ENCODE results near the gene DEK.
"Not testable (repeated sequence)": the region's sequence is repeated elsewhere in the genome, so short reads cannot be mapped to it uniquely, and the experiment has no call there.

Gene DEK

DNA sequence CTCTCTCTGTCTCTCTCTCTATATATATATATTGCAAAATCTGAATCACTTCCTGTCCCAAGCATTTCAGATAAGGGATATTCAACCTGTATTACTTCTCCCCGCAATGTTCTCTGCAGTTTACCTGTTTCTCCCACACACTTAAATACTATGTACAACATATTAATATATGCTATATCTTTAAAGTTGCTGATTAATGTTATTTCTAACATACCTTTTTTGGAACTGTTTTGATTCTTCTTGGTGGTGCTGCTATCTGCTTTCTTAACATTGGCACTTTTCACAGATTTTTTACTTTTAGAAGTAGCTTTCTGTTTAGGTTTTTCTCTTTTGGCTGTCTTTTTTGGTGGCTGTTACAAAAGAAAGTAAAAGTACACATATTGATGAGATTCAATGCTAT is 27.2 kb downstream of the DEK start:
- no peak for DNase-seq

DNA sequence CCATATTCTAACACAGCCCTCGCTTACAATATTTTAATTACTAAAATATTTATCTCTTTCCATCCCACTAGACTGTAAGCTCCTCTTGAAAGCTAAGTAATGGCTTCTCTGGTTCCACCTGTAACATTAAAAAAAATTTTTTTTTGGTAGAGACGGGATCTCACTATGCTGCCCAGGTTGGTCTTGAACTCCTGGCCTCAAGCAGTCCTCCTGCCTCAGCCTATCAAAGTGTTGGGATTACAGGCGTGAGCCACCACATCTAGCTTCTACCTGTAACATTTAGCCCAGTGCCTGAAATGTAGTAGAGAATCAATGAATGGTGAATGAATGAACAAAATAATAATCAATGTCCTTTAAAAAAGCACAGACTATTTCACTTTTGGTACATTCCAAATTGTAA is 28.8 kb downstream of the DEK start:
- no peak for DNase-seq

DNA sequence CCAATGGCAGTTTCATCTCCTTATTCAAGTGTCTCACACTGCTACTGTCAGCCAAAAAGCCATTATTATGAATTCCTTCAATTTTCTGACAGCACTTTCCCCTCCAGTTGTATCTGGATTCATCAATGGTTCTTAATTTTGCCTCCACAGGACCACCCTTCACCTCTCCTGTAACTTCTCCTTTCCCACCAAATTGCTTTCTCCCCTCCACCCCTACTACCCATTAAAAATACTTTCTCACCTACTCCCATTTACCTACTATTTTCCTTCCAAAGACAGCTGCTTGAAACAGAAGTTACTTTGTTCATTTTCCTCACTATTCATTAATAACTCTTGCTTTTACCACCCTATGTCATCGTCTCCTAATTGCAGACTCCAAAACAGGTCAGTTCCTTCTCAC is 29.8 kb downstream of the DEK start:
- no peak for DNase-seq

DNA sequence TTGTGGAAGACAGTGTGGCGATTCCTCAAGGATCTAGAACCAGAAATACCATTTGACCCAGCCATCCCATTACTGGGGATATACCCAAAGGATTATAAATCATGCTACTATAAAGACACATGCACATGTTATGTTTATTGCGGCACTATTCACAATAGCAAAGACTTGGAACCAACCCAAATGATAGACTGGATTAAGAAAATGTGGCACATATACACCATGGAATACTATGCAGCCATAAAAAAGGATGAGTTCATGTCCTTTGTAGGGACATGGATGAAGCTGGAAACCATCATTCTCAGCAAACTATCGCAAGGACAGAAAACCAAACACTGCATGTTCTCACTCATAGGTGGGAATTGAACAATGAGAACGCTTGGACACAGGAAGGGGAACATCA is 30.6 kb downstream of the DEK start:
- not testable (repeated sequence) for DNase-seq

DNA sequence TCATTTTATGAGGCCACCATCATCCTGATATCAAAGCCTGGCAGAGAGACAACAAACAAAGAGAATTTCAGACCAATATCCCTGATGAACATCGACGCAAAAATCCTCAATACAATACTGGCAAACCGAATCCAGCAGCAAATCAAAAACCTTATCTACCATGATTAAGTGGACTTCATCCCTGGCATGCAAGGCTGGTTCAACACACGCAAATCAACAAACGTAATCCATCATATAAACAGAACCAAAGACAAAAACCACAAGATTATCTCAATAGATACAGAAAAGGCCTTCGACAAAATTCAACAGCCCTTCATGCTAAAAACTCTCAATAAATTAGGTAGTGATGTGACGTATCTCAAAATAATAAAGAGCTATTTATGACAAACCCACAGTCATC is 32.5 kb downstream of the DEK start:
- DNase-seq: not testable (repeated sequence)

DNA sequence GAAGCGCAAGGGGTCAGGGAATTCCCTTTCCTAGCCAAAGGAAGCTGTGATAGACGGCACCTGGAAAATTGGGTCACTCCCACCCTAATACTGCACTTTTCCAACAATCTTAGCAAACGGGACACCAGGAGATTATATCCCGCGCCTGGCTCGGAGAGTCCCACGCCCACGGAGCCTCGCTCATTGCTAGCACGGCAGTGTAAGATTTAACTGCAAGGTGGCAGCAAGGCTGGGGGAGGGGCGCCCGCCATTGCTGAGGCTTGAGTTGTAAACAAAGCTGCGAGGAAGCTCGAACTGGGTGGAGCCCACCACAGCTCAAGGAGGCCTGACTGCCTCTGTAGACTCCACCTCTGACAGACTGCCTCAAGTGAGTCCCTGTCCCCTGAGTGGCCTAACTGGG is 35.7 kb downstream of the DEK start:
- DNase-seq: not testable (repeated sequence)

DNA sequence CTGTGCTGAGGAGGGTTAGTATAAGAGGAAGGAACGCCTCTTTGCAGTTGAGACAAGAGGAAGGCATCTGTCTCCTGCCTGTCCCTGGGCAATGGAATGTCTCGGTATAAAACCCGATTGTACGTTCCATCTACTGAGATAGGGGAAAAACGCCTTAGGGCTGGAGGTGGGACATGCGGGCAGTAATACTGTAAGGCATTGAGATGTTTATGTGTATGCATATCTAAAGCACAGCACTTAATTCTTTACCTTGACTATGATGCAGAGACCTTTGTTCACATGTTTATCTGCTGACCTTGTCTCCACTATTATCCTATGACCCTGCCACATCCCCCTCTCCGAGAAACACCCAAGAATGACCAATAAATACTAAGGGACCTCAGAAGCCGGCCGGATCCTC is 37.2 kb downstream of the DEK start:
- DNase-seq: not testable (repeated sequence)

DNA sequence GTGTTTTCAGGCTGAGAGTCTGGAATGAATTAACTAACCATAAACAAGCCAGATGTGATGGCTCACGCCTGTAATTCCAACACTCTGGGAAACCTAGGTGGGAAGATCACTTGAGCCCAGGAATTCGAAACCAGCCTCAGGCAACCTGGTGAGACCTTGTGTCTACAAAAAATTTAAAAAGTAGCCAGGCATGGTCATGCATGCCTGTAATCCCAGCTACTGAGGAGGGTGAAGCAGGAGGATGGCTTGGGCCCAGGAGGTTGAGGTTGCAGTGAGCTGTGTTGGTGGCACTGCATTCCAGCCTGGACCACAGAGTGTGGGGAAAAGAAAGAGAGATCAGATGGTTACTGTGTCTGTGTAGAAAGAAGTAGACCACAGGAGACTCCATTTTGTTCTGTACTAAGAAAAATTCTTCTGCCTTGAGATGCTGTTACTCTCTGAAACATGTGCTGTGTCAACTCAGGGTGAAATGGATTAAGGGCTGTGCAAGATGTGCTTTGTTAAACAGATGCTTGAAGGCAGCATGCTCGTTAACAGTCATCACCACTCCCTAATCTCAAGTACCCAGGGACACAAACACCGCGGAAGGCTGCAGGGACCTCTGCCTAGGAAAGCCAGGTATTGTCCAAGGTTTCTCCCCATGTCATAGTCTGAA is 37.8 kb downstream of the DEK start:
- DNase-seq: not testable (repeated sequence)

DNA sequence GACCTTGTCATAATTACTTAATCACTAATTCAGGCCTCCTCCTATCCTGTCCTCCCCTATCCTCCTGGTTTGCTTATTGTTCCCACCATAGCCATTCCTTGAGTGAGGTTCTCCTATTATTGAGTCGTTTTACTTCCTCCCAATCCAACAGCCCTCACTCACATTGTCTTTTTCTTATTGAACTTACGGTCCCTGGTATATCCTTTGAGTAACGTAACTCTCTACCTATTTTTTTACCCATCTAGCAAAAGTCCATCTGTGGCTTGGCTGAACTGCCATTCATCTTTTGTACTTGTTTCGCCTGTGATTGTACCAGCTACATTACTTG is 43.1 kb downstream of the DEK start:
- DNase-seq: no peak

DNA sequence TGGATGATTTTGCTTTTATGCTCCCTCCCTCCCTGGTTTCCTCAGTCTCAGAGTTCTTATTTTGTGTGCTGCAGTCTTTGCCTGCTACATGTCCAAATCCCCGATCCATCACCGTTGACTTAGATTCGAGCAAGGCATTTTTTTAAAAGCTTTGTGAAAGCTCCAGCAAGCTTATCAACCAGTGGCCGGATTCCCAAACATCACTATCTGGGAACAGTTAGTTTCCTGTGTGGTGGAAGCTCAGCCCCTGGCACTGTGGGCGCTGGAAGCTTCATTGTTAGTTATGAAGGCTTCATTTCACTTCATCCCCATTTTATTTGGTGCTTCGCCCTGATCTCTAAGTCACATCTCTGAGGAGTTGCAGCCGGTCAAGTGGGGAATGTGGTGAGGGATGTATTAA is 44.7 kb downstream of the DEK start:
- no peak for DNase-seq

DNA sequence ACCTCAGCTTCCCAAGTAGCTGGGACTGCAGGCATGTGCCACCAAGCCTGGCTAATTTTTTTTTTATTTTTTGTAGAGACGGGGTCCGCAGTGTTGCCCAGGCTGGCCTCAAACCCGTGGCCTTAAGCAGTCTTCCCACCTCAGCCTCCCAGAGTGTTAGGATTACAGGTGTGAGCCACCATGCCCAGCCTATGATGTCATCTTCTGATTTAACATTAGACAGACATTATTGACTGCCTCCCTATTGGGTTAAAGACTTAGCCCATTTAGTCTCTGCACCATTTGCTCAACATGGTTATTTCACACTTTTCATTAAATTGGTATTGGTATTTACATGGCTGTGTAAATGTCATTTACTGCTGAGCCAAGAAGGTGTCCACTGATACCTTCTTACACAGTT is 46.1 kb downstream of the DEK start:
- no peak for DNase-seq

DNA sequence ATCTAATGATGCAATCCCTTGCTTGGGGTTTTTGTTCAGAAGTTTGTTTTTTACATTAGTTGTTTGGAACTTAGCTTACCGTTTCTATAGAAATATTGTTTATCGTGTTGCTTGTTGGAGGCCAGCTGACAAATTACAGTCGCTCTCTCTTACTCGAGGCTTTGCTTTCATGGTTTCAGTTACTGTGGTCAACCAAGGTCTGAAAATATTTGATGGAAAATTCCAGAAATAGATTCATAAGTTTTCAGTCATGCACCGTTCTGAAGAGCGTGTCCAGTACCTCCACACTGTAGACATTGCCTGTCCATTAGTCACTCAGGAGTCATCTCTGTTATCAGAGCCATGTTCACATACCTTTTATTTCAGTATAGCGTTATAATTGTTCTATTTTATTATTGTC is 47.9 kb downstream of the DEK start:
- DNase-seq: no peak

DNA sequence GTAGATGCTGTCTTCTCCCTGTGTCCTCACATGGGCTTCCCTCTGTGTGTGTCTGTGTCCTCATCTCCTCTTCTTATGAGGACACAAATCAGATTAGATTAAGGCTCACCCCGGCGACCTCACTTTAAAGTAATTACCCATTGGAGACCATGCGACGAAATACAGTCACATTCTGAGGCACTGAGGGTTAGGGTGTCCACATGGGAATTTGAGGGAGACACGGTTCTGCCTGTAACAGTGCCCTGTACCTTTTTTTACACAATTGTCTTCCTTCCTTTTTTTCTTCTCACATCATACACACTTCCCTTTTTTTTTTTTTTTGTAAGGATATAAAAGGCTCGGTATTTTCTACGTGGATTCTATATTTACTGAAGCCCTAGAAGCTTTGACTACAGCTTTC is 48.9 kb downstream of the DEK start:
- no peak for DNase-seq

DNA sequence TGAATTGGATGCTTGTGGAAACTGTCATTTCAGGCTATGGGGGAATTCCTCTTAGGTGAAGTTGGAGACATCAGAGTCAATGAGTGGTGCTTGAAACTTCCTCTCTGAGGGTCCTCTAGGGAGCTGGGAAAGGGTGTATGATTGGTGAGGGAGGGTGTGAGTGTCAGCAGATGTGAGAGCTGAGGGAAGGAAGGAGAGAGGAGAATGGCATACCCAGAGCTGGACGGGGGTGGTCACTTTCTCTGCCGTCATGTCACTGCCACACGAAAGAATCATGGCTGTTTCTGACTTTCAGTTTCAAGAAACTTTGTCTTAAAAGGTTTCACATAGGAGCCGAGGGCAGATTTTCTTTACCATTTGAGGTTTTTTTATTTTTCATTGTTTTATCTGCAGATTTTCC is 50.3 kb downstream of the DEK start:
- peak in 1 of 5 donors; percentile 7 for DNase-seq

DNA sequence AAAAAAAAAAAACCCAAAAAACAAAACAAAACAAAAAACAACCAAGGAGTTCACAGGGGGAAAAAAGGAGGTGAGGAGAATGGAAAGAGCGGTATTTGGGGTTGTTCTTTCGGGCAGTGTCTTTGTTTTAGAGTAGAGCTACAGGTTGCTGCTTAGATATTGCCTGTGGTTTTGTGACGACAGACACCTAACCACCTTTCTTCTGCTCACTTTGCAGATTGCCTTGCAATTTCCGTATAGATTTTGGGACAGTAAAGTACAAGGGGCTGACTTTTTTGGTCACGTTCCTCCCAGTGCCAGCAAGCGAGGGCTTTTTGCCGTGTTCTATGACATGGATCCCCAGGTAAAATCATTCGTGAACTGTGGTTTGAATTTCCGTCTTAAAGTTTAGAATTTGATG is 50.9 kb downstream of the DEK start:
- DNase-seq: peak in 1 of 5 donors; percentile 3

DNA sequence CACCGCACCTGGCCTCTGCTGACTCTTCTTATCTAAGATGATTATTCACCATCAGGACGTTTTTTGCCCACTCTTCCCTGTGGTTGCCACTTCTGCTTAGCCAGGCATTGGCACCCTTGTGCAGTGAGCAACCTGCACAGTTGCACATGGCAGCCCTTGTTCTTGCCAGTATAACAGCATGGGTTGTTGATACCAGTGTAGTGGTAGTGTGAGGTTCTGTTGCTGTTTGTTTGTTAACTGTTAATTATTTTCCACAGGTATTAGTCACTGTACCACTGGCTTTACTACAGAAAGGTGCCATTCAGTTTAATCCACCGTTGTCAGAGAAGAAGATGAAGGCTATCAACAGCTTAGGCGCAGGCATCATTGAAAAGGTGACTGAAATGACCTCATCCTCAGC is 52.1 kb downstream of the DEK start:
- DNase-seq: no peak

DNA sequence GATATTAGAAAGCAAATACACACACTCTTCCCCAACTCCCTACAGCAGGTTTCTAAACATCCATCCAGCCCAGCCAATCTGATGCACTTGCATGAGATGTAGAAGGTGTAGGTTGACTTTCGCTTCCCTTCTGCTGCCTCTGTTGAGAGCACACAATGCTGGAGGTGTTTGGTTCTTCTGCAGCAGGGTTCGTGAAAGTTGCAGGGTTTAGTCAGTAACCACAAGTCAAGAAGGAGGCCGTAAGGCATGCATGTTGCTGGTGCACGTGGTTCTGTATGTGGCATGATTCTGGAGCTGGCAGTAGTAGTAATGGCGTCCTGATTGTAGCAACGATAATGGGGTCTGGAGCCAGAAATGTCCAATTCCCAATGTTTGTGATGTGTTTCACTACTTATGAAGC is 53.0 kb downstream of the DEK start:
- peak in 1 of 5 donors; percentile 58 for DNase-seq

DNA sequence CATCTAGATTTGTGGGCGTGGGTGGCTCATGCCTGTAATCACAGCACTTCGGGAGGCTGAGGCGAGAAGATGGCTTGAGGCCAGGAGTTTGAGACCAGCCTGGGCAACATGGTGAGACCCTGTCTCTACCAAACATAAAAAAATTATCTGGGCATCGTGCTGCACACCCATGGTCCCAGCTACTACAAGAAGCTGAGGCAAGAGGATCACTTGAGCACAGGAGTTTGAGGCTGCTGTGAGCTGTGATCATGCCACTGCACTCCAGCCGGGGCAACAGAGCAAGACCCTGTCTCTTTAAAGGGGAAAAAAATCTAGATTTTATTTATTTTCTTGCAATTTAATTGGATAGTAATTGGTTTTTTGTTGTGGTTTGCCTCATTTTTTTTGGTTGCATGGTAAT is 53.6 kb downstream of the DEK start:
- DNase-seq: no peak

DNA sequence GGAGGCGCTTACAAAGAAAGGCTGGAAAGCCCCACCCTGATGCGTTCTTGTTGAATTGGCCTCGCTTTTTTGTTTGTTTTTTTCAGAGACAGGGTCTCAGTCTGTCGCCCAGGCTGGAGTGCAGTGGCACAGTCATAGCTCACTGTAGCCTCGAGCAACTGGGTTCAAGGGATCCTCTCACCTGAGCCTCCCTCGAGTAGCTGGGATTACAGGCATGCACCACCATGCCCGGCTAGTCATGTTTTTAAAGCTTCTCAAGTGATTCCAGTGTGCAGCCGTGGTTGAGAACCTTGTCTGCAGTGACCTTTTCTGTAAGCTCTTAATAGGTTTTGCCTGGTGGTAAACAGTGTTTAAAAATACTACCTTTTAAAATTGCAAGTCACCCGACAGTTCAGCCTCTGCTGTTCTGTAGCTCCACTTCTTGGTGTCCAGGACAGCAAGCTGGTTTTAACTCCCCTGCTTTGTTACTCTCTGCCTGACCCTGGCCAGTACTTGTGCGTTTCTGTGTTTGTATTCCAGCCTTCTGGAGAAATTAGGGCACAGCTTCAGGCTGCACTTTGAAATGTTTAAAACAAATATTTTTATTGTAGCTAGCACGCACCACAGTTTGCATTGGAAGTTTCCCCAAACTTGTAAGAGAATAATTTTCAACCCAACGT is 54.7 kb downstream of the DEK start:
- no peak for DNase-seq

DNA sequence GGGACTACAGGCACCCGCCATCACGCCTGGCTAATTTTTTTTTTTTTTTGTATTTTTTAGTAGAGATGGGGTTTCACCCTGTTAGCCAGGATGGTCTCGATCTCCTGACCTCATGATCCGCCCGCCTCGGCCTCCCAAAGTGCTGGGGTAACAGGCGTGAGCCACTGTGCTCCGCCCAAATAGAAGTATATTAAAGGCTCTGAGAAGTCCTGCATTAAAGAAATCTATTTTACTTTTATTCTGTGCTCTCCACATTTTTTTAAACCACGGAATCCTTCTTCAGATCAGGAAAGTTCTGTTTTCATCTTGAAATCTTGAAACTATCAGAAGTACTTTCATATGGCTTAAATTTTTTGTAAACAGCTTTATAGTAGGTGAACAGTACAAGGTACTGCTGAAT is 55.6 kb downstream of the DEK start:
- DNase-seq: not testable (repeated sequence)

DNA sequence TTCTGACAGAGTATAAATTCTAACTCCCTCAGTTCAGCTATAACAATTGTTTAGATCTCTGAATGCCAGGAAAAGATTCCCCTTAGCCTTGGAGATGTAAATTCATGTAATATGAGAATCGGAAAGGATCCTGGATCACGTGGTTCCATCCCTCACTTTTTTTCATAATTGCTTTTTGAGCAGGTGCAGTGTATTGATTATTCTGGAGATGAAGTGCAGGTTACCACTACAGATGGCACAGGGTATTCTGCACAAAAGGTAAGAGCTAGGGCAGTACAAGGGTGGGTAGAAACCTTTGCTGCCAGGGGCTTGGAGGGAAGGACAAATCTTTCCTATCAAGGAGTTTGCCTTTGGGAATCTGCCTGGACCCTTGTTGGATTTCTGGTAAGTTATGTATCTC is 56.4 kb downstream of the DEK start:
- DNase-seq: no peak

DNA sequence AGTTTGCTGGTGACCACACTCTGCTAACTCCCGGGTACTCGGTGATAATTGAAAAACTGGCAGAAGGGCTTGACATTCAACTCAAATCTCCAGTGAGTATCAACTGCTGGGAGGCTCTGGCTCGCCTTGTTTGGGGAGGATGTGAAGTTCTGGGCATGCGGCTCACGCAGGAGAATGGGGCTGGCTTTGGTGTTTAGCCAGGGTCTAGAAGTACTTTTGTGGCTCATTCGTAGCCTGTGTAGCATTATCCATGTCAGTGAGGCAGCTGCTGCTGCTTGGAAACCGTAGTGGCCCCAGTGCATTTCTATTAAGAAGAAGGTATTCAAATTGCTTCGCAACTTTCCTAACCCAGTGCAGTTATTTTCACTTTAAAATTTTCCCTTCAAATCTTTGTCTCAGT is 56.9 kb downstream of the DEK start:
- no peak for DNase-seq

DNA sequence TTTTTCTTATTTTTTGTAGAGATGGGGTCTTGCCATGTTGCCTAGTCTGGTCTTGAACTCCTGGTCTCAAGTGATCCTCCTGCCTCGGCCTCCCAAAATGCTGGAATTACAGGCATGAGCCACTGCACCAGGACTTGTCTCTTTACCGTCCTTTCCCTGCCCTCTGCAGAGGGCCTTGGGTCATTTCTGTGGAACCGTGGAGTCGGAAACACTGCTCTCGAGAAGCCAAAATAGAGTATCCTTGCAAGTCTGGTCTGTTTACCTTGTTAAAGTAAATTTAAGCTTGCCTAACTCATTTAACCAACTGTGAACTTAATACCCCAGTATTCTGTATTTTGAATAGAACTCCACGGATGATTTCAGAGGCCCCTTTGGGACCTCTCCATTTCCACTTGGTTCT is 57.7 kb downstream of the DEK start:
- DNase-seq: no peak

DNA sequence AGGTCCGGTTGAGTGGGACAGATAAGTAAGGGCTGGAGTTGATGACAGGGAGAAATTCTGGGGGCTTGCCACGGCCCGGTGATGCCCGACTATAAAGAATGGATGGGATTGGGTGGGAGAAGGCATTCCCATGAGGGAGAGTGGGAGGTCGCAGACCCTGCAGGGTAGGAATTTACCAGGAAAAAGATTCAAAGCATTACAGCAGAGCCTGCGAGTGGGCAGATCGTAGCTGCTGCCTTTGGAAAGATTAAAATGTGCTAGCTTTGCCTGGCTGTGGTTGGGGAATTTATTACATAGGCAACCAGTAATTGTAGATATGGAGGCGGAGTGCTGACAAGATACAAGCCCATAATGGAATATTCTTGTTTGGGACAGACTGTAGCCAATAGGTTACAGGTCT is 59.6 kb downstream of the DEK start:
- DNase-seq: no peak

DNA sequence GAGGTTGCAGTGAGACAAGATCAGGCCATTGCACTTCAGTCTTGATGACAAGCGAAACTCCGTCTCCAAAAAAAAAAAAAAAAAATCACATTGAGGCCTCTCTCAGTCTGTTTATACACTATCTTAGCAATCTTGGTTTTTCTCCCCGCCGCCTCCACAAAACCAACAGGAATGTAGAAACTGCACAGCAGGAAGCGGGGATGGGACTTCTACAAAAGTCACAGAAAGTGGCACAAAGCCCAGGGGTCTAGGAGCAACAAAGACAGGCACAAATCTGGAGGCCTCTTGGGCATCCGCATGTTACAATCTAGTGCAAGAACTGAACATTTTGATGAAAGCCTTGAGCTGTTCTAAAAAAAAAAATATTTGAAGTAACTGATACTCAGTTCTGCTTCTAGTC is 60.5 kb downstream of the DEK start:
- DNase-seq: no peak
